ENCODE data around the gene CCDC92B.
"Not testable (repeated sequence)": the region's sequence is repeated elsewhere in the genome, so short reads cannot be mapped to it uniquely, and the experiment has no call there.

The CCDC92B gene

GRCh38 chr17:2682176-2682938, 67.1 kb downstream of the CCDC92B start:
- Mint-ChIP-seq H3K4me3 (no peak overlapping the region), H3K27ac (no peak overlapping the region), H3K36me3 (peaks cover 35% of the 10 kb centered on the region), H3K9me3 (no peaks in the 10 kb centered on the region), H3K27me3 (no peaks in the 10 kb centered on the region), H3K4me1 (peaks cover 3% of the 10 kb centered on the region)
- no peak for ATAC-seq

GRCh38 chr17:2681650-2682049, 67.8 kb downstream of the CCDC92B start:
- H3K27ac Mint-ChIP-seq, result no peak overlapping the region
- ATAC-seq, result no peak
- no peaks in the 10 kb centered on the region for H3K27me3 Mint-ChIP-seq
- H3K4me3 Mint-ChIP-seq, result no peak overlapping the region
- no peaks in the 10 kb centered on the region for H3K4me1 Mint-ChIP-seq
- H3K9me3 Mint-ChIP-seq, result no peaks in the 10 kb centered on the region
- H3K36me3 Mint-ChIP-seq, result peaks cover 37% of the 10 kb centered on the region

DNA sequence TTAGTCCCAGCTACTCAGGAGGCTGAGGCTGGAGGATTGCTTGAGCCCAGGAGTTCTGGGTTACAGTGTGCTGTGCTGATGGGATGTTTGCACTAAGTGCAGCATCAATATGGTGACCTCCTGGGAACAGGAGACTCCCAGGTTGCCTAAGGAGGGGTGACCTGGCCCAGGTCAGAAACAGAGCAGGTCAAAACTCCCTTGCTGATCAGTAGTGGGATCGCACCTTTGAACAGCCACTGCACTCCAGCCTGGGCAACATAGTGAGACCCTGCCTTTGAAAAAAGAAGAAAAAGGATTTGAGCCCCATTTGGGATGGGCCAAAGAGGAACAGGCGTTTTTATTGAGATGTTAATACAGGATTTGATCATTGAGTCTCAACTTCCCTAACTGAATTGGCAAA, 68.5 kb downstream of the CCDC92B start:
- H3K4me1 Mint-ChIP-seq, result no peaks in the 10 kb centered on the region
- H3K4me3 Mint-ChIP-seq, result no peak overlapping the region
- no peaks in the 10 kb centered on the region for H3K9me3 Mint-ChIP-seq
- no peak for ATAC-seq
- H3K27me3 Mint-ChIP-seq, result no peaks in the 10 kb centered on the region
- no peak overlapping the region for H3K27ac Mint-ChIP-seq
- peaks cover 40% of the 10 kb centered on the region for H3K36me3 Mint-ChIP-seq

GRCh38 chr17:2679247-2679646, 70.2 kb downstream of the CCDC92B start:
- peaks cover 49% of the 10 kb centered on the region for H3K36me3 Mint-ChIP-seq
- not testable (repeated sequence) for H3K4me3 Mint-ChIP-seq, ATAC-seq, H3K9me3 Mint-ChIP-seq, H3K4me1 Mint-ChIP-seq, H3K27ac Mint-ChIP-seq, H3K27me3 Mint-ChIP-seq
